K562 (cell line): ENCODE measurements around the gene KCTD4. TPM values are rescaled to one million over a fixed set of nuclear protein-coding genes. Genes with fewer than 3 reads are reported as not detected.

Experiments used
- ATAC-seq: fragments of 200-7000 bp; cut with Tn5 transposase; 3 replicates; pipeline ENCODE4 v1.9.1; 2020; ENCODE audit warnings: moderate library complexity
- BruUV-seq: library from RNA; stranded (reverse); fragments of 400-500 nt; replicated peaks from 2 replicates; lab custom pipeline; 2021; lab: Mats Ljungman, UMichigan
- CTCF ChIA-PET: fragments of 300-600 bp; formaldehyde crosslinking; extraction: SDS; loops from one replicate; lab custom pipeline; 2021; ENCODE audit warnings: low intra/inter-chr PET ratio; lab: Yijun Ruan, JAX
- POLR2A ChIA-PET: fragments of 300-600, 350-650 bp; sonication (Branson Sonifier 250); formaldehyde crosslinking; extraction: SDS; loops from one replicate; lab custom pipeline; 2021; ENCODE audit warnings: antibody characterized with exemption, inconsistent platforms; lab: Yijun Ruan, JAX
- DNase-seq, 4 experiments: peaks; one replicate each; pipeline versions ENCODE4 v3.0.0 to v3.0.0-alpha.2; 2011 to 2018; ENCODE audit warnings: low spot score in 3 of 4, mixed read lengths in 3 of 4; ENCODE audit errors: extremely low read depth in 1 of 4
- FAIRE-seq: peaks from 2 replicates; lab custom pipeline; 2011; peaks lifted over from hg19 to GRCh38; lab: Jason Lieb, UNC
- H2AFZ ChIP-seq: 2 replicates; pipeline ENCODE4 v1.6.0; 2011; ENCODE audit warnings: low read depth, low read length, control low read depth, inconsistent platforms
- H3K27ac ChIP-seq: fragments of 200-600 bp; 3 replicates; pipeline ENCODE4 v1.8.0; 2011; ENCODE audit warnings: low read depth, mild to moderate bottlenecking, control low read depth, inconsistent platforms, low read length, moderate library complexity, mixed read lengths; ENCODE audit errors: extremely low read depth
- H3K27me3 ChIP-seq, 2 experiments: fragments of 300-600 bp in 1 of 2; 2 replicates in 1 of 2; 3 replicates in 1 of 2; pipeline versions ENCODE4 v1.6.0 to v1.8.0; 2011; ENCODE audit warnings: inconsistent platforms in 2 of 2, low read length in 2 of 2, mild to moderate bottlenecking in 1 of 2, mixed read lengths in 1 of 2, moderate library complexity in 1 of 2; ENCODE audit not compliant: control insufficient read depth in 2 of 2, insufficient read depth in 2 of 2
- H3K36me3 ChIP-seq: fragments of 300-600 bp; 3 replicates; pipeline ENCODE4 v1.8.0; 2011; ENCODE audit warnings: mild to moderate bottlenecking, low read length, inconsistent platforms; ENCODE audit not compliant: control insufficient read depth, insufficient read depth
- H3K4me1 ChIP-seq, 2 experiments: fragments of 200-600 bp in 1 of 2; replicated peaks in 1 of 2; 2 replicates in 1 of 2; 3 replicates in 1 of 2; pipeline versions ENCODE4 v1.5.1 to v1.8.0; 2011; ENCODE audit warnings: inconsistent platforms in 2 of 2, low read length in 2 of 2, mild to moderate bottlenecking in 1 of 2, mixed read lengths in 1 of 2, moderate library complexity in 1 of 2; ENCODE audit not compliant: control insufficient read depth in 2 of 2, insufficient read depth in 2 of 2
- H3K4me2 ChIP-seq: 2 replicates; pipeline ENCODE4 v1.6.1; 2011; ENCODE audit warnings: low read length, control low read depth, inconsistent platforms, mixed read lengths; ENCODE audit not compliant: insufficient read depth
- H3K4me3 ChIP-seq: fragments of 200-600 bp; sonication (generic), shearing (Covaris generic); 2 replicates; pipeline ENCODE4 v1.5.1; 2016; ENCODE audit warnings: control low read depth, inconsistent platforms
- H3K79me2 ChIP-seq: fragments of 200-600 bp; 3 replicates; pipeline ENCODE4 v1.8.0; 2011; ENCODE audit warnings: low read length, inconsistent platforms; ENCODE audit not compliant: control insufficient read depth, insufficient read depth
- H3K9ac ChIP-seq, 2 experiments: 2 replicates each; pipeline versions ENCODE4 v1.6.0 to v1.6.1; 2011; ENCODE audit warnings: low read depth in 2 of 2, low read length in 2 of 2, control low read depth in 1 of 2, inconsistent platforms in 1 of 2, mild to moderate bottlenecking in 1 of 2, mixed read lengths in 1 of 2; ENCODE audit not compliant: insufficient read depth in 1 of 2
- H3K9me1 ChIP-seq: one replicate; pipeline ENCODE4 v1.6.0; 2011; ENCODE audit warnings: inconsistent platforms, mild to moderate bottlenecking, low read length, moderate library complexity; ENCODE audit not compliant: control insufficient read depth, insufficient read depth
- H3K9me3 ChIP-seq: replicated peaks from 2 replicates; pipeline ENCODE4 v1.5.1; 2011; ENCODE audit warnings: low read depth, low read length, inconsistent platforms; ENCODE audit not compliant: control insufficient read depth, insufficient read depth
- H4K20me1 ChIP-seq: replicated peaks from 2 replicates; pipeline ENCODE4 v1.6.1; 2011; ENCODE audit warnings: low read length, inconsistent platforms, mixed read lengths; ENCODE audit not compliant: control insufficient read depth, insufficient read depth
- CTCF ChIP-seq, 3 experiments: IDR thresholded peaks in 2 of 3; conservative IDR thresholded peaks in 1 of 3; 2 replicates each; pipeline ENCODE4 v1.5.1; 2011 to 2012; ENCODE audit warnings: low read length in 3 of 3, mild to moderate bottlenecking in 3 of 3, control low read depth in 2 of 3, improper control_type of control experiment in 1 of 3, inconsistent platforms in 1 of 3, low read depth in 1 of 3, mixed read lengths in 1 of 3, moderate library complexity in 1 of 3; ENCODE audit not compliant: insufficient read depth in 2 of 3
- SREBF2 ChIP-seq: sonication (generic); formaldehyde crosslinking; IDR thresholded peaks from 2 replicates; pipeline ENCODE4 v1.4.0; 2020; ENCODE audit warnings: mild to moderate bottlenecking, missing genetic modification reagents
- in situ Hi-C: fragments of 300-500 bp; cut with MboI; formaldehyde crosslinking; loops from 4 replicates; pipeline ENCODE4 v1.15.0; 2018; ENCODE audit warnings: inconsistent platforms, mixed read lengths
- intact Hi-C: fragments of 100-400 bp; cut with micrococcal nuclease; formaldehyde crosslinking; loops from 2 replicates; pipeline ENCODE4 v1.14.2; 2022
- polyA plus RNA-seq, 8 experiments: library from polyadenylated mRNA; depleted of rRNA in 4 of 8; stranded (reverse) in 5 of 8; unstranded in 3 of 8; fragments of >200 nt; fragmentation: Nextera tagmentation in 2 of 8; fragmentation: Illumina TruSeq in 1 of 8; extraction: Ambion mirVana in 2 of 8; extraction: Trizol in 1 of 8; gene quantifications; 2 replicates each; pipeline versions ENCODE4 v1.2.1 to v1.2.3, GENCODE V29; 2011 to 2014; ENCODE audit warnings: inconsistent platforms in 1 of 8, missing spikeins in 1 of 8
- total RNA-seq, 7 experiments: library from RNA; depleted of rRNA in 6 of 7; stranded (reverse); fragments of >200 nt in 6 of 7; fragmentation: Illumina TruSeq in 2 of 7; extraction: Trizol in 2 of 7; gene quantifications; 2 replicates each; pipeline versions ENCODE4 v1.2.1 to v1.2.3, GENCODE V29; 2011 to 2021; ENCODE audit warnings: low replicate concordance in 1 of 7

KCTD4 gene
- total and polyA plus RNA-seq, 9 of the 15 experiments (the other 6 are each of a cell fraction or from before 2014, with no cell fraction given): not detected

- CTCF ChIA-PET: no interaction called here
- Histone ChIP-seq H3K79me2 (peaks cover 5% of the 10 kb centered on the region; the same call in 2 of the 3 replicates), H3K9ac (no peak overlapping the region), H3K36me3 (no peaks in the 10 kb centered on the region; the same call in 2 of the 3 replicates), H3K9me3 (no peaks in the 10 kb centered on the region), H3K4me3 (no peak overlapping the region), H3K4me2 (no peak overlapping the region), H3K27ac (no peak overlapping the region), H3K9me1 (no peaks in the 10 kb centered on the region), H3K4me1 (peaks cover 0 to 8% of the 10 kb centered on the region in 2 experiments), H3K27me3 (no peaks in the 10 kb centered on the region), H2AFZ (no peak overlapping the region), H4K20me1 (no peaks in the 10 kb centered on the region)
- no peak for DNase-seq
- FAIRE-seq: no peak
- TF ChIP-seq CTCF (IDR thresholded peaks at IDR 0.05 in 2 of 3, conservative IDR thresholded peaks at IDR 0.05 in 1 of 3; ENCODE audit: insufficient read depth in 2 of 3, low read depth in 1 of 3, low read length in 3 of 3): 0 out of 6 replicates have a peak, but pooled peaks of 1 of the 3 experiments have one; percentile 3
- no peak for TF ChIP-seq SREBF2 (CRISPR knock-in tag)
- POLR2A ChIA-PET: interaction anchor here (1.0 kb wide), 1 partner anchor 13 kb away, joined by 3 read pairs; no protein-coding TSS in a partner anchor
- intact Hi-C loops: no loop called here
- no TSS peak for BruUV-seq
- no peak for ATAC-seq
- in situ Hi-C loops: no loop called here
These were observed 39.3 kb upstream of the KCTD4 start for GRCh38 chr13:45240143-45240542.
